Lung microvascular endothelial cell (primary cell): ENCODE results near the gene PPY. TPM values are rescaled to one million over a fixed set of nuclear protein-coding genes. Genes with fewer than 3 reads are reported as not detected.
A peak's percentile ranks its signal among the peaks of the same experiment; 100 is the strongest.
"Not testable (repeated sequence)": the region's sequence is repeated elsewhere in the genome, so short reads cannot be mapped to it uniquely, and the experiment has no call there.

Experiments
- DNase-seq, 2 donors: peaks; one replicate each; pipeline versions ENCODE4 v3.0.0 to v3.0.0-alpha.2; 2010; ENCODE audit warnings: low read depth in 2 of 2
- total RNA-seq: library from RNA; depleted of rRNA; stranded (reverse); fragments of >200 nt; gene quantifications from 2 replicates; pipeline ENCODE4 v1.2.1, GENCODE V29; 2014

Gene PPY
- total RNA-seq, 1 donor from 2014 or later: not detected

GRCh38 chr17:43932357-43932756, 9.9 kb downstream of the PPY start:
- DNase-seq: no peak

GRCh38 chr17:43931062-43931571, 11.2 kb downstream of the PPY start:
- DNase-seq: no peak

DNA sequence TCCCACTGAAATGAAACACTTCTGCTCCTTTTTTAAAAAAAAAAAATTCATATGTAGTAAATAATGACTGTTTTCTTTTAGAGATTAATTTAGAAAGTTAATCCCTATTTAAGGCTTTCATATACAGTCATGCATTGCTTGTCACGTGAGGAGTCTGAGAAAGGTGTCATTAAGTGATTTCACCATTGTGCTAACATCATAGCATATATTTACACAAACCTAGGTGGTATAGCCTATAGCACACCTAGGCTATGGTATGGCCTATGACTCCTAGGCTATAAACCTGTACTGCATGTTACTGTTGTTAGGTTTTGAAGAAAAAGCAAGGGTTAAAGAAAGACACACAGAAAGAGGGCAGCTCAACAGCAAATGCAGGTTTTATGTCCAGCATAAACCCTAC, 13.7 kb downstream of the PPY start:
- DNase-seq: no peak

DNA sequence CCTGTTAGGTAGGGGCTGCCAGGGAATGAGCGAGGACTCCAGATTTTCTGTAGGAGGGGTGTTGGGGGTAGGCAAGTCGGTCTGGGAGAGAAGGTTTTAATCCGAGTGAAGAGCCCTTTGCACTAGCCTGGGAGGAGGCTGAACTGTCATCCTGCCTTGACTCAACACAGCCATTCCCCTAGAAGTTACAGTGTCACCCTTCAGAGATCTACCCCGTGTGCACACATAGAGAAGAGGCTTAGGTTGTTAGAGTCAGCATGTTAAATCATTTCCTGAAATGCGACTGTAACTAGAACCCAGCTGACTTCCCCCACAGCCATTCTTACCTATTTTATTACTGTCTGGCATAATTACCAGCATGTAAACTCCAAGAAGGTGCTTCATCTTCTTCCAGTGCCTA, 14.3 kb downstream of the PPY start:
- DNase-seq: not testable (repeated sequence)

GRCh38 chr17:43927060-43927864, 15.0 kb downstream of the PPY start:
- no peak for DNase-seq

DNA sequence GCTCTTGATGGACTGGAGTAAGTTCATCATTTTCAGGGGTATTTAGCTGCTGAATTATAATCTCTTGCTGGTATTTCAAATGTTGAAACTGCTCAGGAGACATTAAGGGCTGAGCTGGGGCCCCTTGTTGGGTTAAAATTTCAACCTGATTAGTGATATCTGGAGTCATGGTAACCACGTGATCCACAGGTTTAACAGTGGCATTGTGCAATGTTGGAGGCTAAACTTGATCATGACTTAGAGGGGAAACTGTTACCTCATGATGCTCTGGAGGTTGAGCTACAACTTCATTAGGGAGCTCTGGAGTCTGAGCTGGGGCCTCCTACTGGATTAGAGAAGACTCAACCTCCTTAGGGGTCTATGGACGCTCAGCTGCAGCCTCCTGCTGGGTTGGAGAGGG, 17.7 kb downstream of the PPY start:
- DNase-seq: no peak

DNA sequence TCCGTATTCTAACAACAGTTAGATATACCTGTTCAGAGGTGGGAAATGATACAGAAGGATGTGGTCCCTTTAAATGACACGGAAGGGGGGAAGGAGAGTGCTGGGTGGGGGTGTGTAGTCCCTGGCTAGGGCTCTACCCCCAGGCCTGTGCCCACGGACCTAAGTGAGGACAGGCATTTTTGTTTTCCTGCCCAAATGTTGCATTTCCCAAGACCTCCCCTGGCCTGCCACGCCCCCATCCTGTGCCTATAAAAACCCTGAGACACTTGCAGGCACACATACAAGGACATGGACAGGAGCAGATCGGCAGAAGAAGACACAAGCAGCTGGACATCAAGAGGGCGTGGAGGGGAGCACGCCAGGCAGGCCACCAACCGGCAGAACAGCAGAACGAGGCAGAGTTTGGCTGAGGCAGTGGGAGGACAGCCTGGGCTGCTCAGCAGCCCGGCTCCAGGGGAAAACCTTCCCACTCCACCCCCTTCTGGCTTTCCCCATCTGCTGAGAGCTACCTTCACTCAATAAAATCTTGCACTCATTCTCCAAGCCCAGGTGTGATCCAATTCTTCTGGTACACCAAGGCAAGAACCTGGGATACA, 21.7 kb downstream of the PPY start:
- DNase-seq: no peak

DNA sequence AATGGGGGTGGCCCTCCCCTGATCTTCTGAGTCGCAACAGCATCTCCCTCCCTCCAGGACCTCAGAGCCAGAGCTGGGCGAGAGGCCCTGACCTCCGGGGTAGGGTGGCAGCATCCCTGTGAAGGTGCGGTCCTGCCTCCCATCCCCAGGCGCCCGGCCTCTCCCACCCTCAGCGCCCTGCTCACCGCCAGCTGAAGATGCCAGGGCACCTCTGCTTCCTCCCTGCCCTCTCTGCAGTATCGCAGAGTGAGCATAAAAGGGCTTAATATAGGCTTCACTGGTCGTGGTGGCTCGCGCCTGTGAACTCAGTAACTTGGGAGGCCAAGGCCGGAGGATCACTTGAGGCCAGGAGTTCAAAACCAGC, 24.3 kb downstream of the PPY start:
- DNase-seq: no peak

- peak; percentile 16 to 39 for DNase-seq
Observed at GRCh38 chr17:43917348-43918025, 24.8 kb downstream of the PPY start.

GRCh38 chr17:43917016-43917347, 25.3 kb downstream of the PPY start:
- no peak for DNase-seq

- no peak for DNase-seq
Observed at GRCh38 chr17:43916385-43916784, 25.9 kb downstream of the PPY start.

DNA sequence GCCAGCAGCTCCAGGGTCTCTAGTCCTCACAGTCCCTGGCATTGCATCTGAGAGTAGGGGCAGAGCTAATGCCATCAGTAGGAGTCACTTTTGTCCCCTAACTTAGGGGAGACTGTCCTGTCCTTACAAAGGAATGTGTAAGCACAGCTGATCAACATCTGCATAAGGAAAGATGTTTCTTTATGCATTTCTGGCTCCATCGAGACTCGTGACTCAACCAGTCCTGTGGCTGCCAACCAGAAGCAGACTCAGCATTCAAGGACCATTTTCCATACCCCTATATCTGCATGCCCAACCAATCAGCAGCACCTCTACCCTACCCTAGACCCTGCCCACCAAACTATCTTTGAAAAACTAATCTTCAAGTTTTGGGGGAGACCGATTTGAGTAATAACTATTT, 26.7 kb downstream of the PPY start:
- no peak for DNase-seq

DNA sequence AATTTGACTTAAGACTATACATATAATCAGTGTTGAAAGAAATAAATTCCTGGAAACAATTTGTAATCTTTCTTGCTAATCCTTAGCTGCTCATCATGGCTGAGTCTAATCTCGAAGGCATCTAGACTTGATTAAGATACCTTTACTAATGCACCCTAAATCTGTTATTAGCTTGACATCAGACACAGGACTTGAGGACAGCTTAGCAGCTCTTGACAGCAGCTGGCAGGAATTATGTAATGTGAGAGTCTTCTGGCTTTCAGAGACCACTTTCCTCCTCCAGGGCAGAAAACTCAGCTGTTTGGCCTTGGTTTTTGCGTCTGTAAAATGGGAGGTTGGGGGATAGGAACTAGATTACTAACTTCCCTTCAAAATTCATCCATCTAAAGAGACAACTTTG, 27.8 kb downstream of the PPY start:
- no peak for DNase-seq

- DNase-seq: no peak
Observed at GRCh38 chr17:43913584-43913983, 28.7 kb downstream of the PPY start.

GRCh38 chr17:43912635-43913304, 29.5 kb downstream of the PPY start:
- no peak for DNase-seq

DNA sequence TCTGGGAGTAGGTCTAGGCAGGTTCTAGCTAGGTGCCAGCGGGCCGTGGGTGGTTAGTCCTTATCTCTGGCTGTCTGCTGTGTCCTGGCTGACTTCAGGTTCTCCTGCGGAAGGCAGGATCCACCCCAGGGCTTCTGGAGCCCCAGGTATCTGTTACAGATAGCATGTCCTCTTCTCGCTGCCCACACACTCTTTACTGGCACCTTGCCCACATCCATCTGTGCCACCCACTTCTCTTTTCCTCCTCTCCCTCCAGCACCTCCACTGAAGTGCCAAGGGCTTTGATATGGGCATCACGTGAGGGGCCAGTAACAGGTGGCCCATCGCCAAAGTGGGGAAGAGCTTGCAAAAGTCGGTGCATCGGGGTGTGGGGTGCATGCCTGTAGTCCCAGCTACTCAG, 30.4 kb downstream of the PPY start:
- DNase-seq: no peak

DNA sequence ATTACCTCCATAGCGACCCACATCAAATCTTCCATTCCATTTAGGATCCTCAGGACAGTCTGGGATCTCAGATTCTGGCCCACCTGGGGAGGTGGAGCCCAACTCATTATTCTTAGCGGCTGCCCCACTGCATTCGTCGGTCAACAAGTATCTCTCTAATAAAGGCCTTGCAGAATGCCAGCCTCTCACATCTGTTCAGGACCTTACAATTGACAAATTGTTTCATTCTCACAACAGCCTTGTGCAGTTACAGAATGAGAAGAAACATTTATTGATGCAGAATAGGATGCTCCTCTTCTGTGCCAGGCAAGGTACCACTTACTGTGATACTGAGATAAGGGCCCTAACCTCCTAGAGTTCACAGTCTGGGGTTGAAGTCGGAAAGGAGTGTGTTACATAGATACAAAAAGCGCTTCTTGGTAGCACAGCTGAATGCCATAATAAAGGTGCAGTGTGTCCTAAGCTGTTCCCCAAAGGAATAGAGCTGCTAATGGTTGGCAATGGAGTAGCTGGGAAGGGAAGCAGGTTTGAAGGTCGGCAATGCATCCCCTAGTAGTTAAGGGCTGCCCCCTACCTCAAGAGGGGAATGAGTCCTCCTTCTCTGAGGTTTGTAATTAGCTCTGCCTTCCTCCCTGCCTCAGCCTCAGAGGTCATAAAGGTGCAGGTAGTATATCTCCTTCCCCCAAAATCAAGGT, 32.6 kb downstream of the PPY start:
- DNase-seq: no peak

GRCh38 chr17:43907998-43908721, 34.1 kb downstream of the PPY start:
- DNase-seq: no peak

GRCh38 chr17:43907425-43907981, 34.8 kb downstream of the PPY start, which contains the start of gene MPP2:
MPP2 (minus strand) TSS chr17:43907536; CDS start chr17:43904460, 3,076 bp downstream.
- DNase-seq: peak; percentile 8 to 19

DNA sequence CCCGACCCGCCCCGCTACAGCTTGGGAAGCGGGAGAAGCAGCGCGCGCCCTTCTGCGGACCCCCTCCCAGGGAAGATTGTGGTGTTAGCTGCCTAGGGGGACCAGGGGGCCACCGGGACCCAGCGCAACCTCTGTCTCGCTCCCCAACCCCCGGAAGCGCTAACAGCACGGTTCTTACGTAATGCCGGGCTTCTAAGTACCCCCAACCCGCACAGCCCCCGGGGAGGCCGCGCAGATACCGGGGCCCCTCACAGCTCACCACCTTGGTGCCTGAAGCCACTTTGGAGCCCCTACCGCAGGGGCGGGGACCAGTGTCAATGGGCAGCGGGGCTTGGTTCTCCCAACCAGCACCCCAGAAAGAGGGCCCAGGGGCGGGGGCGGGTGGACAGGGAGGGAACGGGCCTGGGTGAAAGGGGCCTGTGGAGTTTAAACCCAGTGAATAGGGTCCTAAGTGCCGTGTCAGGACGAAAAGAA, 35.3 kb downstream of the PPY start:
- DNase-seq: no peak
